Measurements from ENCODE around the gene PHLPP1. TPM values are rescaled to one million over a fixed set of nuclear protein-coding genes. Genes with fewer than 3 reads are reported as not detected.

Gene PHLPP1
- total RNA-seq, 1 donor from 2014 or later: 3.4 TPM

DNA sequence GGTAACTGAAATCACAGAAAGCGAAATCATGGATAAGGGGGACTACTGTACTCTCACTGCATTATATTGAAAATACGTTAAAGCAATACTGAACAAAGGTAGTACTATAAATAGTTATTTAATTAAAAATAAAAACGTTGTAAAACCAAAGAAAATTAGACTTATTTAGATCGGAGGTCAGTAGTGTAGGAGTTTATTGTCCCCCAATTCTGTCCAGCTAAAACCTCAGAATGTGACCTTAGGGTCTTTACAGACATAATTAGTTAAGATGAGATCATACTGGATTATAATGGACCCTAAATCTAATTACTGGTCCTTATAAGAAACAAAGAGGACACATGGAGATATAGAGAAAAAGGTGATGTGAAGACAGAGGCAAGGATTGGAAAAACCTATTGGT, 95.3 kb downstream of the PHLPP1 start:
- FAIRE-seq (no peak), DNase-seq (ENCODE audit: low read depth) (no peak)
- Histone ChIP-seq H3K36me3 (ENCODE audit: control insufficient read depth, insufficient read depth, low read length) (no peaks in the 10 kb centered on the region), H3K27me3 (ENCODE audit: control insufficient read depth, insufficient read depth, low read length) (no peaks in the 10 kb centered on the region), H3K4me3 (ENCODE audit: low read depth, low read length) (no peak overlapping the region)
- no peak for TF ChIP-seq CTCF (IDR thresholded peaks at IDR 0.05; ENCODE audit: insufficient read depth, low read length, severe bottlenecking)

- Histone ChIP-seq H3K27me3 (ENCODE audit: control insufficient read depth, insufficient read depth, low read length) (no peaks in the 10 kb centered on the region), H3K36me3 (ENCODE audit: control insufficient read depth, insufficient read depth, low read length) (no peaks in the 10 kb centered on the region), H3K4me3 (ENCODE audit: low read depth, low read length) (no peak overlapping the region)
- no peak for FAIRE-seq
- DNase-seq (ENCODE audit: low read depth): no peak
- no peak for TF ChIP-seq CTCF (IDR thresholded peaks at IDR 0.05; ENCODE audit: insufficient read depth, low read length, severe bottlenecking)
Observed at GRCh38 chr18:62811674-62812073, 96.3 kb downstream of the PHLPP1 start.

DNA sequence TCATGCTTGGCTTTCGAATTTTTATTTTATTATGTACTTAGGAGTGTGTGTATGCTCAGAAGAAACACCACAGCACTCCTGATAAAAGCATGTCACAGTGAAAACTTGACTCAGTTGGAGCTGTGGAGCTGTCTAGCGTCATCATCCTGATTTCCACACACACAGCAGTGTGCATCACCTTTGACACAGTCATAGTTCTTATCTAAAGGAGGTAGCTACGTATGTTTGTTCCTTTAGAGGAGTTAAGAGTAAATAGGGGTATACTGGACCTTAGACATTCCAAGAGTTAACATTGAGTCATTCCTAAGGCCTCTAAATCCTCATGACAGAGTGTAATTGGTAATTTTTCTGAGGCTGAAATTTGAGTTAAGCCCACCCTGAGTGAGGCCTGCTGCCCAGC, 96.9 kb downstream of the PHLPP1 start:
- TF ChIP-seq CTCF (IDR thresholded peaks at IDR 0.05; ENCODE audit: insufficient read depth, low read length, severe bottlenecking): no peak
- DNase-seq (ENCODE audit: low read depth) (peak; percentile 61), FAIRE-seq (no peak)
- H3K36me3 ChIP-seq (ENCODE audit: control insufficient read depth, insufficient read depth, low read length): no peaks in the 10 kb centered on the region
- H3K27me3 ChIP-seq (ENCODE audit: control insufficient read depth, insufficient read depth, low read length): no peaks in the 10 kb centered on the region
- no peak overlapping the region for H3K4me3 ChIP-seq (ENCODE audit: low read depth, low read length)

DNA sequence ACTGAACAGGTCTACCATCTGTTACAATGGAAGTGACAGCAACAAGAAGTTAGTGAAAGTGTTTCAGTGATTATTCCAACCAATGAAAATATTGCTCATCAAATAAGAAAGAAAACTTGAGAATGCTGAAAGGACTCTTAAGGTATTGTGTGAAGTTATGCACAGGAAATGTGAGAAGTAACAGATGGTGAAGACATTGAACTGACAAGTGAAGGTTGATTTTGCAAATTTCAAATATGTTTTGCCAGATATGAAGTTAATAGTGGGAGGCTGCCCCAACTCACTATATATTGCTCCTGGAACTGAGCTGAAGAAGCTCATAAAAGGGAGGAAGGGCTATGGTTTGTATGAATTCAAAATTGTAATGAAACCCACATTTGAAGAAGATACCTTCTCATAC, 97.5 kb downstream of the PHLPP1 start:
- Histone ChIP-seq H3K4me3 (ENCODE audit: low read depth, low read length) (no peak overlapping the region), H3K36me3 (ENCODE audit: control insufficient read depth, insufficient read depth, low read length) (no peaks in the 10 kb centered on the region), H3K27me3 (ENCODE audit: control insufficient read depth, insufficient read depth, low read length) (no peaks in the 10 kb centered on the region)
- no peak for TF ChIP-seq CTCF (IDR thresholded peaks at IDR 0.05; ENCODE audit: insufficient read depth, low read length, severe bottlenecking)
- DNase-seq (ENCODE audit: low read depth): no peak
- FAIRE-seq: no peak

GRCh38 chr18:62814132-62814759, 98.9 kb downstream of the PHLPP1 start:
- Histone ChIP-seq H3K4me3 (ENCODE audit: low read depth, low read length) (no peak overlapping the region), H3K27me3 (ENCODE audit: control insufficient read depth, insufficient read depth, low read length) (no peaks in the 10 kb centered on the region), H3K36me3 (ENCODE audit: control insufficient read depth, insufficient read depth, low read length) (no peaks in the 10 kb centered on the region)
- TF ChIP-seq CTCF (IDR thresholded peaks at IDR 0.05; ENCODE audit: insufficient read depth, low read length, severe bottlenecking): no peak
- no peak for DNase-seq (ENCODE audit: low read depth)
- FAIRE-seq: no peak

DNA sequence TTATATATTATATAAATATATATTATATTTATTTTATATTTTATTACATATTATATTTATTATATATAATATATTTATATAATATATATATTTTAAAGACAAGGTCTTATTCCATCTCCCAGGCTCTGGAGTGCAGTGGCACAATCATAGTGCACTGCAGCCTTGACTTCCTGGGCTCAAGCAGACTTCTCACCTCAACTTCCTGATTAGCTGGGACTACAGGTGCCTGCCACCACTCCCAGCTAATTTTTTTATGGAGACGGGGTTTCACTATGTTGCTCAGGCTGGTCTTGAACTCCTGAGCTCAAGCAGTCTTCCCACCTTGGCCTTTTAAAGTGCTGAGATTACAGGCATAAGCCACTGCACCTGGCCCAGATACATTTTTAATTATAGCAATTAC, 110.0 kb downstream of the PHLPP1 start:
- H3K4me3 ChIP-seq (ENCODE audit: low read depth, low read length): no peak overlapping the region

More for the DNA sequence above, 110.0 kb downstream of the PHLPP1 start:
- no peak for FAIRE-seq
- no peaks in the 10 kb centered on the region for H3K27me3 ChIP-seq (ENCODE audit: control insufficient read depth, insufficient read depth, low read length)
- no peak for DNase-seq (ENCODE audit: low read depth)
- no peak for TF ChIP-seq CTCF (IDR thresholded peaks at IDR 0.05; ENCODE audit: insufficient read depth, low read length, severe bottlenecking)
- no peaks in the 10 kb centered on the region for H3K36me3 ChIP-seq (ENCODE audit: control insufficient read depth, insufficient read depth, low read length)
